Vagina (tissue), 2 donors: ENCODE data around the gene PRICKLE1.

Source experiments
- CTCF ChIP-seq, 3 experiments: fragments of 450-650 bp in 2 of 3; fragments of 200-600 bp in 1 of 3; sonication (generic) in 1 of 3; IDR thresholded peaks; one replicate each; pipeline ENCODE4 v1.5.1; 2017 to 2019; ENCODE audit warnings: antibody characterized with exemption in 3 of 3, mild to moderate bottlenecking in 2 of 3, moderate library complexity in 2 of 3
- POLR2AphosphoS5 ChIP-seq, 2 donors: sonication (generic); formaldehyde crosslinking; IDR thresholded peaks; one replicate each; pipeline ENCODE4 v1.9.0; 2017; ENCODE audit warnings: antibody characterized with exemption in 2 of 2, mild to moderate bottlenecking in 2 of 2, low read depth in 1 of 2; ENCODE audit not compliant: insufficient read depth in 1 of 2

GRCh38 chr12:42510823-42511222 is 78.7 kb downstream of the PRICKLE1 start:
- TF ChIP-seq CTCF (IDR thresholded peaks at IDR 0.05) = no peak
- no peak for TF ChIP-seq POLR2AphosphoS5 (IDR thresholded peaks at IDR 0.05; ENCODE audit: insufficient read depth in 1 of 2, low read depth in 1 of 2)
